NT2/D1 (cell line): ENCODE measurements around the gene RNF44.

ENCODE experiments used
- SUZ12 ChIP-seq: IDR thresholded peaks from 2 replicates; pipeline ENCODE4 v1.6.1; 2011; ENCODE audit not compliant: insufficient read length, insufficient read depth; ENCODE audit errors: extremely low read depth
- YY1 ChIP-seq: IDR thresholded peaks from 2 replicates; pipeline ENCODE4 v1.6.1; 2011; ENCODE audit not compliant: insufficient read length, insufficient read depth
- ZNF274 ChIP-seq: IDR thresholded peaks from 2 replicates; pipeline ENCODE4 v1.6.1; 2011; ENCODE audit warnings: mild to moderate bottlenecking, low read depth, low read length

DNA sequence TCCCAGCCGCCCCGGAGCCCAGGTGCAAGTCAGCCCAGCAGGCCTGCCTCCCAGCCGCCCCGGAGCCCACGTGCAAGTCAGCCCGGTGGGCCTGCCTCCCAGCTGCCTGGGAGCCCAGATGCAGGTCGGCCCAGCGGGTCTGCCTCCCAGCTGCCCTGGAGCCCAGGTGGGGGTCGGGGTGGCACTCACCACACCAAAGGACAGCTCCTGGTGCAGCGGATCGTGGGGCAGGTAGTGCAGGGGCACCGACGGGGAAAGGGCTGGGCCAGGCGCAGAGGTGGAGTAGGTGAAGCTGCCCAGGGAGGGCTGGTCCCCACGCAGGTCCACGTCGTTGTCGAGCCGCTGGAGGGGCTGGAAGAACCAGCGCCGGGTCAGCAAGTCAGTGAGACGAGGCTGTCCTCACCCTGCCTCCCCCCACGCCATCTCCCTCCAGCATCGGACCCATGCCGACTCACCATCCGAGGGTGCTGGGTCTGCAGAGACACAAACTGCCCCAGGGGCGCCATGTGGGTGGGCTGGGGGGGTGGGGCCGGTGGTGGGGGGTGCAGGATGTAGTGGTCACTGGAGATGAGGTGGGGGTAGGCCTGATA, 6.7 kb downstream of the RNF44 start:
- no peak for TF ChIP-seq ZNF274
- no peak for TF ChIP-seq SUZ12
- no peak for TF ChIP-seq YY1
